Measurements from ENCODE around the gene CALHM6. TPM values are rescaled to one million over a fixed set of nuclear protein-coding genes. Genes with fewer than 3 reads are reported as not detected.

CALHM6 gene
- total RNA-seq, 1 experiment from 2014 or later = 0.44 TPM

GRCh38 chr6:116424001-116424400, 37.2 kb upstream of the CALHM6 start (continued):
- TF ChIP-seq, protein P1, sequence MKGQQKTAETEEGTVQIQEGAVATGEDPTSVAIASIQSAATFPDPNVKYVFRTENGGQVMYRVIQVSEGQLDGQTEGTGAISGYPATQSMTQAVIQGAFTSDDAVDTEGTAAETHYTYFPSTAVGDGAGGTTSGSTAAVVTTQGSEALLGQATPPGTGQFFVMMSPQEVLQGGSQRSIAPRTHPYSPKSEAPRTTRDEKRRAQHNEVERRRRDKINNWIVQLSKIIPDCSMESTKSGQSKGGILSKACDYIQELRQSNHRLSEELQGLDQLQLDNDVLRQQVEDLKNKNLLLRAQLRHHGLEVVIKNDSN (CRISPR knock-in tag; IDR thresholded peaks at IDR 0.05) = no peak
- TF ChIP-seq, protein P2, sequence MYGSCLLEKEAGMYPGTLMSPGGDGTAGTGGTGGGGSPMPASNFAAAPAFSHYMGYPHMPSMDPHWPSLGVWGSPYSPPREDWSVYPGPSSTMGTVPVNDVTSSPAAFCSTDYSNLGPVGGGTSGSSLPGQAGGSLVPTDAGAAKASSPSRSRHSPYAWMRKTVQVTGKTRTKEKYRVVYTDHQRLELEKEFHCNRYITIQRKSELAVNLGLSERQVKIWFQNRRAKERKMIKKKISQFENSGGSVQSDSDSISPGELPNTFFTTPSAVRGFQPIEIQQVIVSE (CRISPR knock-in tag; IDR thresholded peaks at IDR 0.05; ENCODE audit: borderline replicate concordance) = no peak
- TF ChIP-seq, protein P3, sequence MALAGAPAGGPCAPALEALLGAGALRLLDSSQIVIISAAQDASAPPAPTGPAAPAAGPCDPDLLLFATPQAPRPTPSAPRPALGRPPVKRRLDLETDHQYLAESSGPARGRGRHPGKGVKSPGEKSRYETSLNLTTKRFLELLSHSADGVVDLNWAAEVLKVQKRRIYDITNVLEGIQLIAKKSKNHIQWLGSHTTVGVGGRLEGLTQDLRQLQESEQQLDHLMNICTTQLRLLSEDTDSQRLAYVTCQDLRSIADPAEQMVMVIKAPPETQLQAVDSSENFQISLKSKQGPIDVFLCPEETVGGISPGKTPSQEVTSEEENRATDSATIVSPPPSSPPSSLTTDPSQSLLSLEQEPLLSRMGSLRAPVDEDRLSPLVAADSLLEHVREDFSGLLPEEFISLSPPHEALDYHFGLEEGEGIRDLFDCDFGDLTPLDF (CRISPR knock-in tag; IDR thresholded peaks at IDR 0.05) = no peak
- no peak for TF ChIP-seq MYBL2 (CRISPR knock-in tag; IDR thresholded peaks at IDR 0.05)
- TF ChIP-seq ZNF423 (CRISPR knock-in tag; IDR thresholded peaks at IDR 0.05) = no peak
- TF ChIP-seq NFATC4 (CRISPR knock-in tag; IDR thresholded peaks at IDR 0.05) = no peak
- TF ChIP-seq NFE2L1 (CRISPR knock-in tag; IDR thresholded peaks at IDR 0.05) = no peak
- no peak for TF ChIP-seq ZSCAN18 (CRISPR knock-in tag; IDR thresholded peaks at IDR 0.05)
- no peak for TF ChIP-seq EMX1 (CRISPR knock-in tag; IDR thresholded peaks at IDR 0.05)
- no peak for TF ChIP-seq ZNF281 (CRISPR knock-in tag; IDR thresholded peaks at IDR 0.05)
- TF ChIP-seq, protein P4, sequence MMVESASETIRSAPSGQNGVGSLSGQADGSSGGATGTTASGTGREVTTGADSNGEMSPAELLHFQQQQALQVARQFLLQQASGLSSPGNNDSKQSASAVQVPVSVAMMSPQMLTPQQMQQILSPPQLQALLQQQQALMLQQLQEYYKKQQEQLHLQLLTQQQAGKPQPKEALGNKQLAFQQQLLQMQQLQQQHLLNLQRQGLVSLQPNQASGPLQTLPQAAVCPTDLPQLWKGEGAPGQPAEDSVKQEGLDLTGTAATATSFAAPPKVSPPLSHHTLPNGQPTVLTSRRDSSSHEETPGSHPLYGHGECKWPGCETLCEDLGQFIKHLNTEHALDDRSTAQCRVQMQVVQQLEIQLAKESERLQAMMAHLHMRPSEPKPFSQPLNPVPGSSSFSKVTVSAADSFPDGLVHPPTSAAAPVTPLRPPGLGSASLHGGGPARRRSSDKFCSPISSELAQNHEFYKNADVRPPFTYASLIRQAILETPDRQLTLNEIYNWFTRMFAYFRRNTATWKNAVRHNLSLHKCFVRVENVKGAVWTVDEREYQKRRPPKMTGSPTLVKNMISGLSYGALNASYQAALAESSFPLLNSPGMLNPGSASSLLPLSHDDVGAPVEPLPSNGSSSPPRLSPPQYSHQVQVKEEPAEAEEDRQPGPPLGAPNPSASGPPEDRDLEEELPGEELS (CRISPR knock-in tag; IDR thresholded peaks at IDR 0.05) = no peak
- no peak for TF ChIP-seq ZNF121 (CRISPR knock-in tag; IDR thresholded peaks at IDR 0.05)
- TF ChIP-seq RELA (CRISPR knock-in tag; IDR thresholded peaks at IDR 0.05; ENCODE audit: borderline replicate concordance) = no peak

DNA sequence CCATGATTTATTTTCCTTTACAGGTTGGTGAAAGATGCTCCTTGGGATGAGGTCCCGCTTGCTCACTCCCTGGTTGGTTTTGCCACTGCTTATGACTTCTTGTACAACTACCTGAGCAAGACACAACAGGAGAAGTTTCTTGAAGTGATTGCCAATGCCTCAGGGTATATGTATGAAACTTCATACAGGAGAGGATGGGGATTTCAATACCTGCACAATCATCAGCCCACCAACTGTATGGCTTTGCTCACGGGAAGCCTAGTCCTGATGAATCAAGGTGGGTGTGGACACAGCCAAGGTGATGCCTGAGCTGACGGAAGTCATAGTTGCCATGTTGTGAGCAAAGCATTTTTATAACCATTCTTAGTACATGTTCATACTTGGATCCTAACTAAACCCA, 34.6 kb upstream of the CALHM6 start:
- DNase-seq (ENCODE audit: low spot score) (no peak), ATAC-seq (no peak)
- Mint-ChIP-seq H3K27me3 (ENCODE audit: low read depth) (no peaks in the 10 kb centered on the region), H3K4me3 (no peak overlapping the region), H3K36me3 (peaks cover 29% of the 10 kb centered on the region), H3K27ac (peak overlapping the region; percentile 42; the same call in 1 of the 2 replicates), H3K4me1 (peaks cover 57% of the 10 kb centered on the region), H3K9me3 (no peaks in the 10 kb centered on the region)
- POLR2A ChIA-PET = no interaction called here
- CTCF ChIA-PET = interaction anchor here (1.1 kb wide), 2 partner anchors 18 to 139 kb away, joined by 3 read pairs; no protein-coding TSS in a partner anchor
- TF ChIP-seq KAT7 (CRISPR knock-in tag; IDR thresholded peaks at IDR 0.05; ENCODE audit: borderline replicate concordance) (no peak), ATF2 (CRISPR knock-in tag; IDR thresholded peaks at IDR 0.05; ENCODE audit: borderline replicate concordance, low read depth) (no peak), ZBTB21 (CRISPR knock-in tag; IDR thresholded peaks at IDR 0.05; ENCODE audit: borderline replicate concordance) (no peak), MAX (CRISPR knock-in tag; IDR thresholded peaks at IDR 0.05) (no peak), SMAD3 (CRISPR knock-in tag; IDR thresholded peaks at IDR 0.05; ENCODE audit: borderline replicate concordance) (no peak), ZNF317 (CRISPR knock-in tag; IDR thresholded peaks at IDR 0.05; ENCODE audit: borderline replicate concordance, low read depth) (no peak), CBFB (CRISPR knock-in tag; IDR thresholded peaks at IDR 0.05; ENCODE audit: low read depth) (no peak), IRF1 (CRISPR knock-in tag; IDR thresholded peaks at IDR 0.05) (no peak), ZNF671 (CRISPR knock-in tag; IDR thresholded peaks at IDR 0.05) (no peak), ESRRA (CRISPR knock-in tag; IDR thresholded peaks at IDR 0.05; ENCODE audit: borderline replicate concordance) (no peak)
- TF ChIP-seq, protein P5, sequence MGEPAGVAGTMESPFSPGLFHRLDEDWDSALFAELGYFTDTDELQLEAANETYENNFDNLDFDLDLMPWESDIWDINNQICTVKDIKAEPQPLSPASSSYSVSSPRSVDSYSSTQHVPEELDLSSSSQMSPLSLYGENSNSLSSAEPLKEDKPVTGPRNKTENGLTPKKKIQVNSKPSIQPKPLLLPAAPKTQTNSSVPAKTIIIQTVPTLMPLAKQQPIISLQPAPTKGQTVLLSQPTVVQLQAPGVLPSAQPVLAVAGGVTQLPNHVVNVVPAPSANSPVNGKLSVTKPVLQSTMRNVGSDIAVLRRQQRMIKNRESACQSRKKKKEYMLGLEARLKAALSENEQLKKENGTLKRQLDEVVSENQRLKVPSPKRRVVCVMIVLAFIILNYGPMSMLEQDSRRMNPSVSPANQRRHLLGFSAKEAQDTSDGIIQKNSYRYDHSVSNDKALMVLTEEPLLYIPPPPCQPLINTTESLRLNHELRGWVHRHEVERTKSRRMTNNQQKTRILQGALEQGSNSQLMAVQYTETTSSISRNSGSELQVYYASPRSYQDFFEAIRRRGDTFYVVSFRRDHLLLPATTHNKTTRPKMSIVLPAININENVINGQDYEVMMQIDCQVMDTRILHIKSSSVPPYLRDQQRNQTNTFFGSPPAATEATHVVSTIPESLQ (CRISPR knock-in tag; IDR thresholded peaks at IDR 0.05) = no peak
